Measurements from ENCODE around the gene BNC1.

DNA sequence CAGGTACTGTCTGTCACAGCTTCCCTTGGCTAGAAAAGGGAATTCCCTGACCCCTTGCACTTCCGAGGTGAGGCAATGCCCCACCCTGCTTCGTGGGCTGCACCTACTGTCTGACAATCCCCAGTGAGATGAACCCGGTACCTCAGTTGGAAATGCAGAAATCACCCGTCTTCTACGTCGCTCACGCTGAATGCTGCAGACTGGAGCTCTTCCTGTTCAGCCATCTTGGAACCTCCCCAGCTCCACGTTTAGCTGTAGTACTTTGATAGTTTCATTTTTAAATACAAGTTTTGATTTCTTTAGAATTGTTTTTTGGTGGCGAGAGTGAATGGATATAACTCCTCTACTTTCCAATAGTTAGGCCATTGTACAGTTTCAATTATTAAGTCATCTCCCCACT is 59.0 kb downstream of the BNC1 start:
- TF ChIP-seq, protein P1, sequence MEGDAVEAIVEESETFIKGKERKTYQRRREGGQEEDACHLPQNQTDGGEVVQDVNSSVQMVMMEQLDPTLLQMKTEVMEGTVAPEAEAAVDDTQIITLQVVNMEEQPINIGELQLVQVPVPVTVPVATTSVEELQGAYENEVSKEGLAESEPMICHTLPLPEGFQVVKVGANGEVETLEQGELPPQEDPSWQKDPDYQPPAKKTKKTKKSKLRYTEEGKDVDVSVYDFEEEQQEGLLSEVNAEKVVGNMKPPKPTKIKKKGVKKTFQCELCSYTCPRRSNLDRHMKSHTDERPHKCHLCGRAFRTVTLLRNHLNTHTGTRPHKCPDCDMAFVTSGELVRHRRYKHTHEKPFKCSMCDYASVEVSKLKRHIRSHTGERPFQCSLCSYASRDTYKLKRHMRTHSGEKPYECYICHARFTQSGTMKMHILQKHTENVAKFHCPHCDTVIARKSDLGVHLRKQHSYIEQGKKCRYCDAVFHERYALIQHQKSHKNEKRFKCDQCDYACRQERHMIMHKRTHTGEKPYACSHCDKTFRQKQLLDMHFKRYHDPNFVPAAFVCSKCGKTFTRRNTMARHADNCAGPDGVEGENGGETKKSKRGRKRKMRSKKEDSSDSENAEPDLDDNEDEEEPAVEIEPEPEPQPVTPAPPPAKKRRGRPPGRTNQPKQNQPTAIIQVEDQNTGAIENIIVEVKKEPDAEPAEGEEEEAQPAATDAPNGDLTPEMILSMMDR (IDR thresholded peaks at IDR 0.05): no peak
- TF ChIP-seq POLR2A (IDR thresholded peaks at IDR 0.05): no peak
